ENCODE results near the gene MROH8.

MROH8 gene

GRCh38 chr20:37178839-37179682 lies at the start of gene MROH8, which contains the start of gene RPN2:
TSS of gene MROH8 (minus strand) at chr20:37179548.
TSS of gene RPN2 (plus strand) at chr20:37179330. CDS start at chr20:37179357, 27 bp downstream.
- DNase-seq (ENCODE audit: low spot score) = peak; percentile 98

- DNase-seq (ENCODE audit: low spot score) = no peak
These were observed 49.3 kb upstream of the MROH8 start for GRCh38 chr20:37228656-37229055.

GRCh38 chr20:37228082-37228481 lies 48.7 kb upstream of the MROH8 start:
- peak; percentile 43 for DNase-seq (ENCODE audit: low spot score)

DNA sequence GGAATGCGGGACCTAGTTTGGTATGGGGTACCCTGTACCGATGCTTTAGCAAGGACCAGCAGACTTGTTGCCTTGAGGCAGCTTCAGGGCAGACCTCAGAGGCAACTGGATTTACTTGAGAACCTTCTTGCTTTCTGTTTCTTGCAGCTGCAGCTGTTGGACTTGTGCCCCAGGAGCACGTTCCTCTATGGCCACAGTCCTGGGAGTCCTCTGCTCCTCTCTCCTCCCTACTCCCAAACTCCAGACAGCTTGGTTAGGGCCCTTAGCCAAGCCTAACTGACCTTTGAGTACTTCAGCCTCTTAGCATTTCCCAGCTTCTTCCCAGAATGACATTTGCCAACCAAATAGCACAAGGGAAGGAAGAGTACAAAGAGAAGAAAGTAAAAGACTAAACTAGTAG lies 47.5 kb upstream of the MROH8 start:
- DNase-seq (ENCODE audit: low spot score) = no peak

- DNase-seq (ENCODE audit: low spot score) = no peak
These were observed 45.8 kb upstream of the MROH8 start for GRCh38 chr20:37225146-37225545.

DNA sequence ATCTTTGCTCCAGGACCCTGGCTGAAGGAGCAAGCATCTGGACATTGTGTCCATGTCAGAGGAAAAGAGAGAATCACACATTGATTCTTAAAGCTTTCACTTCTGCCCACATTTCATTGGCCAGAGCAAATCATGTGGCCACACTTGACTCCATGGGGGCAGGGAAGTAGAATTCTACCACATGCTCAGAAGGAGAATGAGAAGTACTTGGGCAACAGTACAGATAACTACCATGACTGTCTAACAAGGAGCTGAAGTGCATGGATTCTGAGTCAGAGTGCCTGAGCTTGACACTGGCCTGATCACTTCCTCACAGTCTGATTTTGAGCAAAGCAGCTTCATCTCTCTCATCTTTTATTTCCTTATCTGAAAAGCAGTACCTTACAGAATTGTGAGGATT lies 43.7 kb upstream of the MROH8 start:
- DNase-seq (ENCODE audit: low spot score) = peak; percentile 89

DNA sequence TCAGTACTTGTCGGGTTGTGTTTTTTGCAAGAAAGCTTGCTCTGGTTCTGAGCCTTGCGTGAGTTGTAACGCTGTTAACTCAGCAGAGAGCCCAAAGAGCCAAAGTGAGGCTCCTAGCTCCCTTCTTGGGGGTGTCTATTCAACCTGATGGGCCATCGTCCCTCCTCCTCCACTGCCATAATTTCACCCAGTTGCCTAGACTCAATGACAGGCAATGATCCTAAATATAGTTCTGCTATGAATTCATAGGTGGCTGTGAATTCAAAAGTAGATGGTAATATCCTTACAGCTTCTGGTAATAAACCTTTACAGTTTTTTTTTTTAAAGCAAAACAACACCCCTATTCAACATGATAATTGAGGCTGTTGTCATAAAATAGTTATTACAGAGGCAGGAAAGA lies 42.7 kb upstream of the MROH8 start:
- no peak for DNase-seq (ENCODE audit: low spot score)

DNA sequence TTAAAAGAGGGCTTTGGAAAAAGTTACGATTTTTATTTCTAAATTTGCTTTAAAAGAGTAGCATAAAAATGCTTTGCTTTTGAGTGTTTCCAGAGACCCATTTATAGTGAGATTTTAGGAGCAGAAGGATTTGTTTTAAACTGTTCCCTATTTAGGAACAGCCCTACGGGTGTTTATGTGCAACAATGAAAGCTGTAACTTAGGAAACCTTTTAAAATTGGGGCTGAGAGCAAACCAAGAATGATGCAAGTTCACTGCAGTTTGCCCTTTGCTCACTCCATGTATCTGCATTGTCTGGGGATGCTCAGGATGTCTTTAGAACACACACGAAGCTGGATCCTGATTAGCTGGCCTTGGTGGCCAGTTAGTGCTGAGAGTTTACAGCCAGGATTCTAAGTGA lies 41.4 kb upstream of the MROH8 start:
- no peak for DNase-seq (ENCODE audit: low spot score)

DNA sequence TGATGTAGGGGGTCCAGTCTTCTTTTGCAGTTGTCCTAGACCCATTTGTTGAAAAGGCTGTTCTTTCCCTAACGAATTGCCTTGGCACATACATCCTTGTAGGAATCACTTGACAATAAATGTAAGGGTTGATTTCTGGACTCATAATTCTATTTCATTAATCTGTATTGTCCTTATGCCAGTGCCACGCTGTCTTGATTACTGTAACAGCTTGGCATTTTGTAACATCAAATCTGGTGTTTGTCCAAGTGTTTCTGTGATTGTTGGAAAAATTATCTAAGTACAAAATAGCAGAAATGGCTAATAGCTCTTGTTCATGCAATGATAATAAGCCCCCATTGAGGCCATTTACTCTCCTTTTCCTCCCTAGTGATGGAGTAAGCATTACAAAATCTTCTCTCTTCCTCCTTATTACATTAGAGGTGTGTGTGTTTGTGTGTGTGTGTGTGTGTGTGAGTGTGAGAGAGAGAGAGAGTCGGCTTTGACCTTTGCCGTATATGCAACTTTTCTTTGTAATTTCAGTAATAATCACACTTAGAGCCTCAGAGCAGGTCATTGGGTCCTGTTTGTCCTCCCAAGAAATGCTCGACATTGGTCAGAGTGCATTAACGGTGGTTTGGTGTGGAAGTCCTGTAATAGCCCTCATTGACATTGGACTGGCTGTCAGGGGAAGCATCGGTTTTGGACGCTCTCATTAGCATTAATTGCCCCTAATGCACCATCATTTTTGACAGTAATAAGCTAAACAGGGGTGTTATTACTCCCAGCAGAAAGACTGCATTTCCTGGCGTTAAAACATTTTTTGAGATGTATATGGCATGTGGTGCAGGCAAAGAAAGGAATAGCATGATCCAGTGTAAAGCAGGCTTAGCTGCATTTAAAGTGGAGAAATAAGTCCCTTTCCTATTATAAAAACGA lies 40.7 kb upstream of the MROH8 start:
- no peak for DNase-seq (ENCODE audit: low spot score)

- DNase-seq (ENCODE audit: low spot score) = no peak
These were observed 39.6 kb upstream of the MROH8 start for GRCh38 chr20:37218976-37219375.

DNA sequence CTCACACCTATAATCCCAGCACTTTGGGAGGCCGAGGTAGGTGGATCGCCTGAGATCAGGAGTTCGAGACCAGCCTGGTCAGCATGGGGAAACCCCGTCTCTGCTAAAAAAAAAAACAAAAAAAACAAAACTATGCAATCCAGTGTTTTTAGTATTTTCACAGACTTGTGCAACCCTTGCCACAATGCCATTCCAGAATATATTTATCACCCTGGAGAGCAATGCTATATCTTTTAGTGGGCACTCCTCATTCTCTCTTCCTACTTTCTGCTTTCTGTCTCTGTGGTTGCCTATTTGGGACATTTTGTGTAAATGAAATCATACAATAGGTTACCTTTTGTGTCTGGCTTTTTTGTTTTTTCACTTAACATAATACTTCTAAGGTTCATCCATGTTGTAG lies 39.1 kb upstream of the MROH8 start:
- no peak for DNase-seq (ENCODE audit: low spot score)

DNA sequence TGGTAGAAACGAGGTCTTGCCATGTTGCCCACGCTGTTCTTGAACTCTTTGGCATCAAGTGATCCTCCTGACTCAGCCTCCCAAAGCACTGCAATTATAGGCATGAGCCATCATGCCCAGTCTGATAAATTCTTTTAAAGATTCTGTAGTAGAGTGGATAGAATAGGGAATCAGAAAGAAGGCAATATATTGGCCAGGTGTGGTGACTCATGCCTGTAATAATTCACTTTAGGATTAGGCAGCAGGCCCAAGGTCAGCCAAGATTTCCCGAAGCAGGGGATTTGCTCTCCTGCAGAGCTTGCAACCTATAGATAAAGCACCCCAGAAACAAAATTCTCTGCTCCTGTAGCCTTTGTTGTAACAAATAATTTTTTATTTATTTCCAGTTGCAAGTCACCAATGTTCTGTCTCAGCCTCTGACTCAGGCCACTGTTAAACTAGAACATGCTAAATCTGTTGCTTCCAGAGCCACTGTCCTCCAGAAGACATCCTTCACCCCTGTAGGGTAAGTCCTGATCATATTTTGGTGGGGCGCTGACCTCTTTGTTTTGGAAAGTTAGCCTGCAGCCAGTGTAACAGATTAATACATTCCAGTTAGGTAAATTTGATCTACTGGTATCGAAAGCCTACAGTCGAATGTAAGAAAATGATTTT lies 30.4 kb upstream of the MROH8 start:
- peak; percentile 41 for DNase-seq (ENCODE audit: low spot score)

GRCh38 chr20:37209193-37209592 lies 29.8 kb upstream of the MROH8 start:
- DNase-seq (ENCODE audit: low spot score) = no peak

GRCh38 chr20:37207171-37207570 lies 27.8 kb upstream of the MROH8 start:
- no peak for DNase-seq (ENCODE audit: low spot score)

DNA sequence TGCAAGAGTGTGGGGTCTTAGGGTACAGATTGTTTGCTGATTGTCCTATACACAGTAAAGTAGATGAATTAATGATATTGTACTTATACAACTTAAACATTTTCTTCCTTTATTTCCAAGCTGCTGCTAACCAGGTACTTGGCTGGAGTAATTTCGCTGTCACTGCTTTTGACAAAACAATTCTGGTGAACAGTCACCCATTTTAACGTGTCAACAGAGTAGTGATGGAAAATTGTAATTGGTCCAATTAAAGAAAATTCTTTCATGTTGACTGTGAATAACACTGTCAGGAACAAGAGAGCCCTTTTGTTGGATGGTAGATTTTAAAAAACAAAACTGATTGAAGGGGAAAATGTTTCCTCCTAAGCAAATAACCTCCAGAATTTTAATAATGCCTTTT lies 26.4 kb upstream of the MROH8 start:
- DNase-seq (ENCODE audit: low spot score) = no peak

GRCh38 chr20:37205130-37205529 lies 25.8 kb upstream of the MROH8 start:
- no peak for DNase-seq (ENCODE audit: low spot score)

- no peak for DNase-seq (ENCODE audit: low spot score)
These were observed 24.7 kb upstream of the MROH8 start for GRCh38 chr20:37204056-37204455.

DNA sequence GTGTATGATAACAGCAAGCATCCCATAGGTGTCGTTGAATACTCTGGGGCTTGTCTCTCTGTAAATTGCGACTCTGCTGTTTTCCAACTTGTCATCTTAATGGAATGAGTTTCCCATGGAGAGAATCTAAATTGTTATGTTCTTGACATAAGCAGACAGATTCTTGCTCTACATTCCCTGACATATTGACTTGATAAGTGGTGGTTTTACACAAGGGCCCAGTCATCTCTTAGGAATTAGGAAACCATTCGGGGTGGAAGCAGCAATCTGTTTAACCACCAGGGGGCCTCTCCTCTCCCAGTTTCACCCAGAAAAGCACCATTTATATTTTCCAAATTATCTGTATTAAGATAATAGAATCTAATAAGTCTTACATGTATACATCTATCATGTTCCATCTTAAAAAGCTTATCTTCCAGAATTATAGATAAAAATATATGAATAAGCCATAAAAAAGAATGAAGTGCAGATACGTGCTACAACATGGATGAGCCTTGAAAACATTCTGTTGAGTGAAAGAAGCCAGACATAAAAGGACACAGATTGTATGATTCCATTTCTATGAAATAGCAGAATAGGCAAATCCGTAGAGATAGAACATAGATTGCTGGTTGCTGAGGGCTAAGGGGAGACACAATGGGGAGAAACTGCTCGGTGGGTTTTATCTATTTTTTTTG lies 23.1 kb upstream of the MROH8 start:
- peak; percentile 92 for DNase-seq (ENCODE audit: low spot score)

GRCh38 chr20:37201827-37202162 lies 22.4 kb upstream of the MROH8 start:
- DNase-seq (ENCODE audit: low spot score) = no peak

DNA sequence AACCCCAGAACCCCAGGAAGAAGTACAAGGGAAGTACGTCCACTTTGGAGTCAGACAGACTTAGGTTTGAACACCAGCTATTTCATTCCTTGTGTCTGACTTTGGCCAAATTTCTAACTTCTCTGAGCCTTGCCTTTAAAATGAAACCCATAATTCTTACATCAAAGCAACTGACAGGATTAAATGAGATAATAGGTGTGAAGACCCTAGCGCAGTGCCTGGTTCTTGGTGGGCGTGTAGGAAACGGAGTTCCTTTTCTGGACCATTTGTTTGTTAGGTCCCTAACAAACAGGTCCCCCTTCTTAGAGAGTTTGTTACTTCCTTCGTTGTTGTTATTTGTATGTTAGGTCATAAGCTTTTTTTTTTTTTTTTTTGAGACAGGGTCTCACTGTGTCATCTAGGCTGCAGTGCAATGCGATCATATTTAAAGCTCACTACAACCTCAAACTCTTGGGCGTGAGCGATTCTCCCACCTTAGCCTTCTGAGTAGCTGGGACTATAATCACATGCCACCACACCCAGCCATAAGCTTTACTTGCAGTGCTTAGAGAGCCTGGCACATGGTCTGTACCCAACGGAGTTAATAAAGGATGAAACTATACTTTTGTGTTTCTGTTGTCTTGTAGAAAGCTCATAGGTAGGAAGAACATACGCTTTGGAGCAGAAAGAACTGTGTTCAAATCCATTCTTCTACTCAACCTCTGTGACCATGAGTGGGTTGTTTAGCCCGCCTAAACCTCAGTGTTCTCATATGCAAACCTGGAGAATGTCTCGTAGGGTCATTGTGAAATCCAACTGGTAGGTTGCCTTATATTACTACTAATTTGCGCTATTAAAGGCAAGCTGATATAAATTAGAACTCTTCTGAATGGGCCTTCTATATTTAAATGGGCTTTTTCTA lies 21.8 kb upstream of the MROH8 start:
- no peak for DNase-seq (ENCODE audit: low spot score)

GRCh38 chr20:37200376-37200775 lies 21.0 kb upstream of the MROH8 start:
- DNase-seq (ENCODE audit: low spot score) = no peak
